Psoas muscle (tissue), 8 donors: ENCODE measurements around the gene ARL2BP. TPM values are rescaled to one million over a fixed set of nuclear protein-coding genes. Genes with fewer than 3 reads are reported as not detected.

ENCODE experiments used
- ATAC-seq, 4 donors: fragments of 200-7000 bp; cut with Tn5 transposase; one replicate each; pipeline ENCODE4 v1.9.1; 2020; ENCODE audit warnings: moderate library complexity in 3 of 4, mild to moderate bottlenecking in 2 of 4
- DNase-seq, 2 donors: peaks; one replicate each; pipeline ENCODE4 v3.0.0-alpha.2; 2020
- H3K27ac ChIP-seq: fragments of 200-600 bp; one replicate; pipeline ENCODE4 v1.8.0; 2022
- H3K27me3 ChIP-seq, 3 donors: fragments of 200-600 bp in 1 of 3; one replicate each; pipeline versions ENCODE4 v1.6.1 to v1.8.0; 2013 to 2022; ENCODE audit warnings: low read length in 2 of 3, mild to moderate bottlenecking in 2 of 3, moderate library complexity in 1 of 3; ENCODE audit not compliant: insufficient read depth in 3 of 3
- H3K36me3 ChIP-seq, 2 donors: fragments of 200-600 bp in 1 of 2; one replicate each; pipeline versions ENCODE4 v1.6.1 to v1.8.0; 2013 to 2022; ENCODE audit warnings: low read depth in 1 of 2, mild to moderate bottlenecking in 1 of 2, moderate library complexity in 1 of 2; ENCODE audit not compliant: insufficient read depth in 1 of 2
- H3K4me1 ChIP-seq: fragments of 200-600 bp; one replicate; pipeline ENCODE4 v1.8.0; 2022
- H3K4me3 ChIP-seq: fragments of 200-600 bp; one replicate; pipeline ENCODE4 v1.8.0; 2022; ENCODE audit warnings: mild to moderate bottlenecking
- H3K9me3 ChIP-seq: fragments of 200-600 bp; one replicate; pipeline ENCODE4 v1.8.0; 2022
- WGBS, 3 donors: extraction: QIAGEN DNeasy Blood & Tissue Kit; methylation state at CpG; one replicate each; pipeline versions ENCODE4 v1.1.6 to v1.1.7; 2013; 5-methylcytosine and 5-hydroxymethylcytosine counted together
- intact Hi-C, 2 donors: fragments of 100-400 bp; cut with DNase I; formaldehyde crosslinking; loops; one replicate each; pipeline versions ENCODE4 v1.11.0 to v1.14.2; 2022
- polyA plus RNA-seq, 3 donors: library from polyadenylated mRNA; stranded (reverse); fragments of 200-250 nt; gene quantifications; one replicate each; pipeline ENCODE4 v1.2.3, GENCODE V29; 2013
- total RNA-seq, 4 donors: library from RNA; stranded (reverse); fragmentation: NEBNext Ultra II Directional in 2 of 4; extraction: Animal tissue kit (Norgen Biotek cat#: 25700) in 2 of 4; gene quantifications; one replicate each; pipeline versions ENCODE4 v1.2.1 to v1.2.4, GENCODE V29; 2021 to 2023
- TF ChIP-seq, protein P1 (sequence below): fragments of 200-600 bp; IDR thresholded peaks from one replicate; pipeline ENCODE4 v1.8.0; 2022; ENCODE audit warnings: antibody characterized with exemption
- donor health status: healthy with polysubstance abuse.
- donor health status: DM: no; HTN: no; CAD: no; lungs with moderate emphysema.
- donor health status: Bipolar disorder and iron deficiency.
- donor health status: healthy.
- donor health status: DM: yes; HTN: yes; CAD: no.
- donor health status: DM: no; HTN: no; CAD: no.
- donor health status: DM: no; HTN: no; CAD: no.
- donor health status: DM: yes; HTN: yes; CAD: no.

Gene ARL2BP
- total and polyA plus RNA-seq, 7 donors: 25.2 to 88.3 (median 39.9) TPM

DNA sequence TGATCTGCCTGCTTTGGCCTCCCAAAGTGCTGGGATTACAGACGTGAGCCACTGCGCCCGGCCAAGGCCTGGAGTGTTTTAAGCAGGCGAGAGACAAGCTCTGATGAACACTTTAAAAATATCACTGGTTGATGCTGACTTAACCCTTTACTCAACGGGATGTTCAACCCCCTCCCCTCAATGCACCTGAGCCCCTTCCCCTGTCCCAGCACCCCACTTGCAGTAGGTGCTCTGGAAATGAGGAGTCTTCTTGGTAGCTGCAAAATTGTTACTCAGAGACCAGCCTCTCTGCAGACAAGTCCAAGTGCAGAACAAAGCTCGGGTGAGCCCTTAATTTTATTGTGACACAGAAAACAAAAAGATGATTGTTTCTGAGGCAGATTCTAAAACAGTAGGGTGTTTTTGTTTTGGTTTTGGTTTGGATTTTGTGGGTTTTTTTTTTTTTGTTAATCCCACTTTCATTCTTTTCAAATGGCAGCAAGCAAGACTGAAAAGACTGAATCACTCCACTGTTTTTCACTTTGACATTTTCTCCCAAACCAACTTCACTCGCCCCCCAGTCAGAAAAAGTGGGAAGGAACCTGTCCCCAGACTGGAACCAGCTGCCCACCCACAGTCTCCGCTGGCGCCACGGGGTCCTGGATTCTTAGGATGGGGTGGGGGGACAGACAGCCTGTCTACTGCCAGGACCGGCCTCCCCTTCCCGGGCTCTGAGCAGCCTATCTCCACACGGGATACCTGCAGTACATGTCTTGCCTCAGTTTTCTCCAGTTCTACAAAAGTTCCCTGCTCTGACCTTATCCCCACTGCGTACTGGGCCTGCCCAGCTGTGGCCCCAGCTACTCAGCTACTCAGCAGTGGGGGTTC, 44.6 kb downstream of the ARL2BP start:
- peaks cover 5% of the 10 kb centered on the region for H3K4me1 ChIP-seq
- H3K4me3 ChIP-seq: no peak overlapping the region
- WGBS, 3 donors: 46 to 65% (median 47%) methylated on average over 14 of the region's 14 CpGs
- TF ChIP-seq, protein P1, sequence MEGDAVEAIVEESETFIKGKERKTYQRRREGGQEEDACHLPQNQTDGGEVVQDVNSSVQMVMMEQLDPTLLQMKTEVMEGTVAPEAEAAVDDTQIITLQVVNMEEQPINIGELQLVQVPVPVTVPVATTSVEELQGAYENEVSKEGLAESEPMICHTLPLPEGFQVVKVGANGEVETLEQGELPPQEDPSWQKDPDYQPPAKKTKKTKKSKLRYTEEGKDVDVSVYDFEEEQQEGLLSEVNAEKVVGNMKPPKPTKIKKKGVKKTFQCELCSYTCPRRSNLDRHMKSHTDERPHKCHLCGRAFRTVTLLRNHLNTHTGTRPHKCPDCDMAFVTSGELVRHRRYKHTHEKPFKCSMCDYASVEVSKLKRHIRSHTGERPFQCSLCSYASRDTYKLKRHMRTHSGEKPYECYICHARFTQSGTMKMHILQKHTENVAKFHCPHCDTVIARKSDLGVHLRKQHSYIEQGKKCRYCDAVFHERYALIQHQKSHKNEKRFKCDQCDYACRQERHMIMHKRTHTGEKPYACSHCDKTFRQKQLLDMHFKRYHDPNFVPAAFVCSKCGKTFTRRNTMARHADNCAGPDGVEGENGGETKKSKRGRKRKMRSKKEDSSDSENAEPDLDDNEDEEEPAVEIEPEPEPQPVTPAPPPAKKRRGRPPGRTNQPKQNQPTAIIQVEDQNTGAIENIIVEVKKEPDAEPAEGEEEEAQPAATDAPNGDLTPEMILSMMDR: no peak
- DNase-seq: no peak
- peaks cover 0 to 6% (median 0%) of the 10 kb centered on the region in 3 donors for H3K27me3 ChIP-seq
- H3K36me3 ChIP-seq: no peaks in the 10 kb centered on the region
- no peak for ATAC-seq
- intact Hi-C loops: loop anchor here in 1 of 2 donors (10.0 kb wide), 1 partner anchor 205 kb away; no protein-coding TSS in a partner anchor
- no peaks in the 10 kb centered on the region for H3K9me3 ChIP-seq
- H3K27ac ChIP-seq: no peak overlapping the region

DNA sequence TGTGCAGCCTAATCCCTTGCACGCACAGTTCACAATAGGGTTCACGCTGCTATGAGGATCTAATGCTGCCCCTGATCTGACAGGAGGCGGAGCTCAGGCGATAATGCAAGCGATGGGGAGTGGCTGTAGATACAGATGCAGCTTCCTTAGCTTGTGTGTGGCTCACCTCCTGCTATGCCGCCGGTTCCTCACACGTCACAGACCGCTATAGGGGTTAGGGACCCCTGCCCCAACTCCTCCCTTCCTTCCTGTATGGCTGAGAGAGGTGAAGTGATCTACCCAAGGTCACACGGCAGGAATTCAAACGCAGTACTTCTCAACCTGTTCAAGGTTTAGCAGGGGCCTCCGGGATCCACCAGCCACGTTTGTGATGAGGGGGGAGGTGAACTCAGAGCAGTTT, 52.8 kb downstream of the ARL2BP start:
- no peaks in the 10 kb centered on the region for H3K9me3 ChIP-seq
- intact Hi-C loops: loop anchor here (5.0 to 10.0 kb wide), 2 partner anchors 51 to 213 kb away; partner anchors contain the start of gene ARL2BP (in 1 of the 2)
- no peak for DNase-seq
- H3K4me1 ChIP-seq: peaks cover 15% of the 10 kb centered on the region
- TF ChIP-seq, protein P1: no peak
- H3K27me3 ChIP-seq: no peaks in the 10 kb centered on the region
- ATAC-seq: no peak
- 53 to 68% (median 63%) methylated on average over 13 of the region's 13 CpGs for WGBS, 3 donors
- H3K36me3 ChIP-seq: no peaks in the 10 kb centered on the region
- H3K27ac ChIP-seq: no peak overlapping the region
- H3K4me3 ChIP-seq: no peak overlapping the region

DNA sequence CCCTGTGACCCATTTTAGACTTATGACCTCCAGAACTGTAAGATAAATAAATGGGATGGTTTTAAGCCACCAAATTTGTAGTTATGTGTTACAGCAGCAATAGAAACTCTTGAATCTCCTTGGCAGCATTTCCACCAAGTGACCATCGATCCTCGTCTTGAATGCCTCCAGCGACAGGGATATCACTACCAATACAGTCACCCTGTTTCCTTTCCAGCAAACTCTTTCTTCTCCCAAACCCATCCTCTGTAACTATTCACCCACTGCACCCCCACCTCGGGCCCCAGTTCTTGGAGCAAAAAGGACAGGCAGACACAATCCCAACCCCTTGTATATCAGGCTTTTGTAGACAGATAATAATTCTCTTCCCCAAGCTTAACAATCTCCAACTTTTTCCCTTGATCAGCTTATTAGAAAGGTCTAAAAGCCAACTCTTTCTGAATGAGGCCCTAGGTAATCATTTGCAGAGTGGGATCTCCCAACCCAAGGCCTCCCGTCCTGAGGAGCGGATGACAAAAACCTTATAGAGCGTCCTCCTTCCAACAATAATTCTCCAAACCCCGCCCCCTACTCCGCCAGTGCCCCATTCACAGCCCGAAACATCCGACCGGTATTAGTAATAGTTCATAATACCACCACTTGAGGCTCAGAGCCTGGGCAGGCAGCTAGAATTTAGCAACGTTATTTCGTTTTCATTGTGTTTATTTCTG, 54.1 kb downstream of the ARL2BP start:
- TF ChIP-seq, protein P1: peak; percentile 31
- Histone ChIP-seq H3K27ac (peak overlapping the region; percentile 84), H3K4me3 (peak overlapping the region; percentile 62), H3K4me1 (peaks cover 15% of the 10 kb centered on the region), H3K27me3 (no peaks in the 10 kb centered on the region), H3K36me3 (no peaks in the 10 kb centered on the region), H3K9me3 (no peaks in the 10 kb centered on the region)
- 18 to 21% (median 20%) methylated on average over 14 of the region's 14 CpGs for WGBS, 3 donors
- DNase-seq (peak in 1 of 2 donors; percentile 64), ATAC-seq (peak; percentile 25 to 50 (median 32))
- intact Hi-C loops: loop anchor here (5.0 to 10.0 kb wide), 2 partner anchors 52 to 214 kb away; partner anchors contain the start of gene ARL2BP (in 1 of the 2)

DNA sequence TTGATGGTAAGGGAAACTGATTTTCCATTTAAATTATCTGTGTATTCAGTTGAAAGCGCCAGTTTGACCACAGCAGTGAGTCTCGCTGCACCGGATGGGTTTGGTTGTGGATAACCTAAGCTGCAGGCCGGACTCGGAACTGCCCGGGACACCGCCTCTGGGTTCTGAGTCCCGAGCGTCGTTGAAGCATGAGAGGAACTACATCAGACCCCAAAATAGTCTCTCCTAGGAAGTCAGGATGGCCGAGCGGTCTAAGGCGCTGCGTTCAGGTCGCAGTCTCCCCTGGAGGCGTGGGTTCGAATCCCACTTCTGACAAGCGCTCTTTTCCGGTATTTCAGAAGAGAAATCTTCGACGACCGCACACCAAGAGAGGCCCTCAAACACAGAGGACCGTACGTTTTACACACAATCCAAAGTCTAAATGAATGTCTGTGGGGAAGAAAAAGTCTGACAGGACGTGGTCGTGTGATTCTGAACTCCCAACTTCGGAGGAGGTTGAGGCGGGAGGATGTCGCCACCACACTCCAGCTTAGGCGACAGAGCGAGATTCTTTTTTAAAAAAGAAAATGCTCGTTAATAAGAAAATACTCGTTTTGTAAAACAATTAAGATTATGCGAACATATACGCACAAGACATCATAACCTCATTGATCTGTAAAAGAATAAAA, 54.8 kb downstream of the ARL2BP start:
- DNase-seq (peak; percentile 85 to 92), ATAC-seq (peak; percentile 81 to 87 (median 82))
- intact Hi-C loops: loop anchor here (2.0 to 10.0 kb wide), 4 partner anchors 53 to 222 kb away; partner anchors contain the start of gene ARL2BP (in 1 of the 2)
- Histone ChIP-seq H3K4me1 (peaks cover 15% of the 10 kb centered on the region), H3K4me3 (peak overlapping the region; percentile 62), H3K9me3 (no peaks in the 10 kb centered on the region), H3K27ac (peak overlapping the region; percentile 84), H3K27me3 (no peaks in the 10 kb centered on the region), H3K36me3 (no peaks in the 10 kb centered on the region)
- 0 to 1% (median 1%) methylated on average over 35 of the region's 35 CpGs for WGBS, 3 donors
- TF ChIP-seq, protein P1: peak; percentile 0
